Neutrophil (primary cell): ENCODE measurements around the gene SLC4A2.
A peak's percentile ranks its signal among the peaks of the same experiment; 100 is the strongest.

Experiments
- H3K27ac ChIP-seq: fragments of 200-600 bp; sonication (generic); 2 replicates; pipeline ENCODE4 v1.5.1; 2016; ENCODE audit warnings: mild to moderate bottlenecking, moderate library complexity
- H3K27me3 ChIP-seq: fragments of 200-600 bp; sonication (generic); 2 replicates; pipeline ENCODE4 v1.6.0; 2016; ENCODE audit warnings: mild to moderate bottlenecking
- H3K36me3 ChIP-seq: fragments of 200-600 bp; sonication (generic); 2 replicates; pipeline ENCODE4 v1.5.1; 2017
- H3K4me1 ChIP-seq, 2 experiments: fragments of 200-600 bp in 1 of 2; sonication (generic) in 1 of 2; 1 replicate in 1 of 2; 2 replicates in 1 of 2; pipeline versions ENCODE4 v1.5.1 to v1.6.1; 2013 to 2016; ENCODE audit warnings: low read depth in 1 of 2, low read length in 1 of 2, mild to moderate bottlenecking in 1 of 2, moderate library complexity in 1 of 2; ENCODE audit not compliant: control insufficient read depth in 1 of 2, insufficient read depth in 1 of 2
- H3K4me3 ChIP-seq, 2 experiments: fragments of 200-600 bp in 1 of 2; sonication (generic) in 1 of 2; 1 replicate in 1 of 2; 2 replicates in 1 of 2; pipeline ENCODE4 v1.5.1; 2013 to 2016; ENCODE audit warnings: low read depth in 1 of 2, low read length in 1 of 2, mild to moderate bottlenecking in 1 of 2, moderate library complexity in 1 of 2
- H3K9me3 ChIP-seq: fragments of 200-600 bp; sonication (generic); 2 replicates; pipeline ENCODE4 v1.5.1; 2016
- CTCF ChIP-seq: fragments of 200-600 bp; sonication (generic); IDR thresholded peaks from 2 replicates; pipeline ENCODE4 v1.5.1; 2016; ENCODE audit warnings: antibody characterized with exemption

Gene SLC4A2

DNA sequence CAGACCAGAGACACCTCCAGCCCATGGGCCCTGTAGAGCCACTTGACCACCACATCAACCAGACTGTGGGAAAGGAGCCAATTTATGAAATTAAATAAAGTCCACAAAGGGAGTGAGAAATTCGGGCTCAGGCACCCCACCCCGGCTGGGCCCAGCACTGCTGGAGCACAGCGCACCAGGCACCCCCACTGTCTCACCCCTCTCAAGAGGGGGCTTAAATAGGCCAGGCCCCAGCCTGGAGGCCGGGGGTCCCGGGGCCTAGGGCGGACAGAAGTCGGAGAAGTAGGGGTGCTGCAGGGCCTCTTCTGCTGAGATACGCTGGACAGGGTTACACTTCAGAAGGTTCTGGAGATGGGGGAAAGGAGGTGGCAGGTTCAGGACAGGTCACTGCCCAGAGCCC is 5.6 kb upstream of the SLC4A2 start:
- no peaks in the 10 kb centered on the region for H3K36me3 ChIP-seq
- H3K9me3 ChIP-seq: no peaks in the 10 kb centered on the region
- no peak overlapping the region for H3K27ac ChIP-seq
- peaks cover 32 to 35% of the 10 kb centered on the region in 2 experiments for H3K4me1 ChIP-seq
- no peak for TF ChIP-seq CTCF
- no peak overlapping the region for H3K4me3 ChIP-seq
- peaks cover 32% of the 10 kb centered on the region for H3K27me3 ChIP-seq

DNA sequence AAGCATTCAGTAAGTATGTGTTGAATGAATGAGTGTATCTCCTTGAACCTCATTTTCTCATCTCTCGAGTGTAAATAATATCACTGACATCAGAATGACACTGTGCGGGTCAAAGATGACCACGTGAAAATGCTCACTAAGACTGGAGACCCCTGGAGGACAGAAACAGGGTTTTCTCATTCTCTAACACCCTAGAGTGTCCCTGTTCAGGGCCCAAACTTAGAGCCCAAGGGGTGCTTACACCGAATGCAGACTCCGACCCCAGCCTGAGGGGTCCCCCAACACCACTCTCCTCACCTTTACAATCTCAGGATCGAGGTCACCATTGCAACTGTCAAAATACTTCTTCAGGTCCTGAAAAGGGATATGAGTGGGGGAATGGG is 3.1 kb upstream of the SLC4A2 start:
- no peaks in the 10 kb centered on the region for H3K9me3 ChIP-seq
- H3K27ac ChIP-seq: no peak overlapping the region
- no peaks in the 10 kb centered on the region for H3K36me3 ChIP-seq
- H3K27me3 ChIP-seq: peaks cover 6% of the 10 kb centered on the region
- TF ChIP-seq CTCF: no peak
- no peak overlapping the region for H3K4me3 ChIP-seq
- H3K4me1 ChIP-seq: peaks cover 45 to 47% of the 10 kb centered on the region in 2 experiments

DNA sequence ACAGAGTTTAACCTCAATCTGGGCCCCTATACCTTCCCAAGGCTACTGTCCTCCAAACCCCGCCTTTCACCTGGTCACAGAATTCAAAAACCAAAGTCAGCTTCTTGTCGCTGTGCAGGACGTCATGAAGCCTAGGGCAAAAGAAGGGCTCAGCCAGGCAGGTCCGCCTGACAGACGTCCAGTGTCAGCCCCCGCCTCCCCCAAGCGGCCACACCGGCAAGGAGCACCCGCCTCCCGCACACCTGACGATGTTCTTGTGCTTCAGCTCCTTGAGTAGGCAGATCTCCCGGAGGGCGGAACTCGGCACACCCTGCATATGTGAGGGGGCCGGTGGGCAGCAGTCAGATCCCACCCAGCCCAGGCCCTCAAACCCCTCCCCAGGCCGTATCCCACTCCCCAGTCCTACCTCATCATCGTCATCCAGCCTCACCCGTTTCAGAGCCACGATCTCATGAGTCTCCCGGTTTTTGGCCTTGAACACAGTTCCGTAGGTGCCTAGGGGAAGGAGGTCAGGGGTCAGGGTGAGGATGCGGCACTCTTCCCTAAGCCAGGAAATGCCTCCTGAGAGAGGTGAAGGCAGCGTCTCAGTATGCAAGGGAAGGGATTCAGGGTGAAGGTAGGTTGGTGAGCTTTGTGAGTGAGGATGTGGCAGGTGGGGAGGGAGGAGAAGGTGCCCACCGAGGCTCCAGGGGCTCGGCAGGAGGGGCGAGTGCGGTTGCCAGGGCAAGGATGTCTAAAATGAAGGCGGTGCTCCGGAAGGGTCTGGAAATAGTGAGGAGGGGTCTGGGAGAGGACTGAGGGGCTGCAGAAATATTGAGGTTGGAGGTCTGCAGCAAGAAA is 2.5 kb upstream of the SLC4A2 start:
- Histone ChIP-seq H3K36me3 (no peaks in the 10 kb centered on the region), H3K9me3 (no peaks in the 10 kb centered on the region), H3K27ac (no peak overlapping the region), H3K27me3 (peaks cover under 1% of the 10 kb centered on the region), H3K4me1 (peaks cover 45 to 47% of the 10 kb centered on the region in 2 experiments), H3K4me3 (peak overlapping the region; percentile 69 to 88)
- TF ChIP-seq CTCF: no peak

DNA sequence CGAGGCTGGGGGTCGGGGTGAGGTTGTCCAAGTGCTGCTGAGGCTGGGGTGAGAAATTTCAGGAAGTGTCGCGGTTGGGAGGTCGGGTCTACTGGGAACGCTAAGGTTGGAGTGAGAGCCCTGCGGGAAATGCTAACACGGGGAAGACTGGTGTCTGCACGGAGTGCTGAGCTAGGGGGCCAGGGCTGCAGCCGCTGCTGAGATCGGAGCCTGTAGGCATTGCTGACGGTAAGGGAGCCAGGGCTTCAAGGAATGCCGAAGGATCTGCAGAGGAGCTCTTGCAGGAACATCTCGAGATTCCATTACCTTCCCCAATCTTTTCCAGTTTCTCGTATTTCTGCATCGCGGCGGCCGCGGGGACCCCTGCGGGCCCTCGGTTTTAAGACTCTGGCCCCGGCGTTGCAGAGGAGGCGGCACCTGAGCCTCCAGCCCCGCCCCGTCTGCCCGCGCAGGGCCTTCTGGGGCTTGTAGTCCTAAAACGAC is 1.8 kb upstream of the SLC4A2 start, which contains the start of gene CDK5:
TSS of gene CDK5 (minus strand) at position 392 of the 483 bp plus-strand sequence. CDS start at position 343, 49 bp downstream.
- Histone ChIP-seq H3K4me3 (peak within 1 kb of the TSS; percentile 69 to 88), H3K9me3 (no peaks in the 10 kb centered on the region), H3K27ac (peak within 1 kb of the TSS; percentile 82), H3K27me3 (no peaks in the 10 kb centered on the region), H3K4me1 (peaks cover 45 to 46% of the 10 kb centered on the region in 2 experiments), H3K36me3 (no peaks in the 10 kb centered on the region)
- no peak for TF ChIP-seq CTCF

DNA sequence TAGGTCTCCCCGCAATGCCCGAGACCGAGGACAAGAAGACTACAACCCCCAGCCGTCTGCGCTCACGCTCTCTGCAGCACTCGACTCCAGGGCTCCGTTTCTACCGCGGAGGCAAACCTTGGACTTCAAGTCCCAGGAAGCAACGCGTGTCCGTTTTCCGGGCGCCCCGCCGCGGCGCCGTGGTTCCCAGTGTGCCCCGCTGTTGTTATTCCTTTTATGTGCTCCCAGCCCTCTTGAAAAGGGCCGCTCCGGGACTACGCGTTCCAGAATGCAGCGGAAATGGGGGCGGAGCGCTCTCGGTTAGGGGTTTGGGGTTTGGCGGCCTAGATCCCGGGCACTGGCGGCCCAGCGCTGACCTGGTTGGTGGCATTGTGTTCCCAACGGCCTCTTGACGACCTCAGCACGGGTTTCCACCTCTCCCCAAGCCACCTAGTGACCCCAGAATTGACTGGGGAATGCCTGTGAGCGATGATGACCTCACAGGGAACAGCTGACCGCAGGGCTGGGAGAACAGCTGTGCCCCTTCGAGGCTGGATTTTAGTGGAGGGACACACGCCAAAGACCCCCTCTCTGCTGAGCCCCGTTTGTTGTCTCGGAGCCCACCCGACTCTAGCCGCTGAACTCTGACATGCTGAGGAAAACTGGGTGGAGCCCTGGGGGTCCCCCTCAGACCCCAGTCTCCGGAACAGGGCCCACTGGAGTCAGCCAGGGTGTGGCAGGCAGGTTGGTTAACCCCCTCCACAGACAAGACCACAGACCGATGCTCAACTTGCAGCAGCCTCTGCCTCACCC is 1.2 kb upstream of the SLC4A2 start:
- Histone ChIP-seq H3K4me1 (peaks cover 40 to 42% of the 10 kb centered on the region in 2 experiments), H3K27me3 (no peaks in the 10 kb centered on the region)

More for the DNA sequence above, 1.2 kb upstream of the SLC4A2 start:
- H3K9me3 ChIP-seq: no peaks in the 10 kb centered on the region
- H3K36me3 ChIP-seq: no peaks in the 10 kb centered on the region
- H3K4me3 ChIP-seq: peak overlapping the region; percentile 69 to 88
- H3K27ac ChIP-seq: peak overlapping the region; percentile 82
- peak; percentile 37 for TF ChIP-seq CTCF
